Lower lobe of right lung (tissue), 2 donors: Measurements from ENCODE around the gene GNG14. TPM values are rescaled to one million over a fixed set of nuclear protein-coding genes. Genes with fewer than 3 reads are reported as not detected.

ENCODE experiments used
- ATAC-seq, 2 donors: fragments of 200-7000 bp; cut with Tn5 transposase; one replicate each; pipeline ENCODE4 v1.9.1; 2020 to 2022; ENCODE audit warnings: mild to moderate bottlenecking in 2 of 2, moderate library complexity in 2 of 2
- DNase-seq: peaks from one replicate; pipeline ENCODE4 v3.0.0-alpha.2; 2020
- H3K27ac ChIP-seq: fragments of 200-600 bp; one replicate; pipeline ENCODE4 v1.8.0; 2022
- H3K27me3 ChIP-seq: fragments of 200-600 bp; one replicate; pipeline ENCODE4 v1.8.0; 2022; ENCODE audit warnings: low read depth
- H3K36me3 ChIP-seq: fragments of 200-600 bp; one replicate; pipeline ENCODE4 v1.8.0; 2022; ENCODE audit warnings: mild to moderate bottlenecking
- H3K4me1 ChIP-seq: fragments of 200-600 bp; one replicate; pipeline ENCODE4 v1.8.0; 2022
- H3K4me3 ChIP-seq: fragments of 200-600 bp; one replicate; pipeline ENCODE4 v1.8.0; 2022; ENCODE audit warnings: mild to moderate bottlenecking
- H3K9me3 ChIP-seq: fragments of 200-600 bp; one replicate; pipeline ENCODE4 v1.8.0; 2022
- CTCF ChIP-seq: fragments of 200-600 bp; IDR thresholded peaks from one replicate; pipeline ENCODE4 v1.8.0; 2022; ENCODE audit warnings: antibody characterized with exemption, mild to moderate bottlenecking
- intact Hi-C: fragments of 100-400 bp; cut with DNase I; formaldehyde crosslinking; loops from one replicate; pipeline ENCODE4 v1.11.0; 2022
- total RNA-seq: library from RNA; stranded (reverse); fragmentation: NEBNext Ultra II Directional; extraction: Animal tissue kit (Norgen Biotek cat#: 25700); gene quantifications from one replicate; pipeline ENCODE4 v1.2.1, GENCODE V29; 2021
- donor health status: DM: no; HTN: yes; CAD: no; lungs with severe emphysema.

The GNG14 gene
- total RNA-seq, 1 donor from 2014 or later = not detected

- Histone ChIP-seq H3K27ac (no peak overlapping the region), H3K4me3 (no peak overlapping the region), H3K27me3 (no peaks in the 10 kb centered on the region), H3K9me3 (no peaks in the 10 kb centered on the region), H3K4me1 (no peaks in the 10 kb centered on the region), H3K36me3 (peaks cover 100% of the 10 kb centered on the region)
- TF ChIP-seq CTCF = no peak
- no peak for ATAC-seq
- intact Hi-C loops = no loop called here
- DNase-seq = no peak
Measured at GRCh38 chr19:12705169-12705568, 17.4 kb downstream of the GNG14 start.

- Histone ChIP-seq H3K9me3 (no peaks in the 10 kb centered on the region), H3K27me3 (no peaks in the 10 kb centered on the region), H3K4me1 (no peaks in the 10 kb centered on the region), H3K27ac (no peak overlapping the region), H3K36me3 (peaks cover 100% of the 10 kb centered on the region), H3K4me3 (no peak overlapping the region)
- no peak for TF ChIP-seq CTCF
- DNase-seq = no peak
- intact Hi-C loops = no loop called here
- no peak for ATAC-seq
Measured at GRCh38 chr19:12705654-12706331, 18.0 kb downstream of the GNG14 start.

- peaks cover 100% of the 10 kb centered on the region for H3K36me3 ChIP-seq
- intact Hi-C loops = no loop called here
- no peak for DNase-seq
- H3K27ac ChIP-seq = no peak overlapping the region
- H3K27me3 ChIP-seq = no peaks in the 10 kb centered on the region
- ATAC-seq = no peak
- no peaks in the 10 kb centered on the region for H3K9me3 ChIP-seq
- no peaks in the 10 kb centered on the region for H3K4me1 ChIP-seq
- TF ChIP-seq CTCF = no peak
- H3K4me3 ChIP-seq = no peak overlapping the region
Measured at GRCh38 chr19:12706332-12706718, 18.5 kb downstream of the GNG14 start.

- Histone ChIP-seq H3K4me3 (no peak overlapping the region), H3K27me3 (no peaks in the 10 kb centered on the region), H3K4me1 (no peaks in the 10 kb centered on the region), H3K36me3 (peaks cover 95% of the 10 kb centered on the region), H3K27ac (no peak overlapping the region), H3K9me3 (no peaks in the 10 kb centered on the region)
- DNase-seq = no peak
- no peak for TF ChIP-seq CTCF
- ATAC-seq = no peak
- intact Hi-C loops = no loop called here
Measured at GRCh38 chr19:12708641-12709040, 20.8 kb downstream of the GNG14 start.

GRCh38 chr19:12711187-12711586 is 23.4 kb downstream of the GNG14 start:
- Histone ChIP-seq H3K4me1 (no peaks in the 10 kb centered on the region), H3K27me3 (no peaks in the 10 kb centered on the region), H3K36me3 (peaks cover 95% of the 10 kb centered on the region), H3K9me3 (no peaks in the 10 kb centered on the region), H3K4me3 (no peak overlapping the region), H3K27ac (no peak overlapping the region)
- intact Hi-C loops = no loop called here
- no peak for TF ChIP-seq CTCF
- DNase-seq = no peak
- no peak for ATAC-seq
